Measurements from ENCODE around the gene CYB561. TPM values are rescaled to one million over a fixed set of nuclear protein-coding genes. Genes with fewer than 3 reads are reported as not detected.
"Not testable (repeated sequence)": the region's sequence is repeated elsewhere in the genome, so short reads cannot be mapped to it uniquely, and the experiment has no call there.

The CYB561 gene
- total and polyA plus RNA-seq, 4 donors, result 41.2 to 97.9 (median 45.8) TPM

DNA sequence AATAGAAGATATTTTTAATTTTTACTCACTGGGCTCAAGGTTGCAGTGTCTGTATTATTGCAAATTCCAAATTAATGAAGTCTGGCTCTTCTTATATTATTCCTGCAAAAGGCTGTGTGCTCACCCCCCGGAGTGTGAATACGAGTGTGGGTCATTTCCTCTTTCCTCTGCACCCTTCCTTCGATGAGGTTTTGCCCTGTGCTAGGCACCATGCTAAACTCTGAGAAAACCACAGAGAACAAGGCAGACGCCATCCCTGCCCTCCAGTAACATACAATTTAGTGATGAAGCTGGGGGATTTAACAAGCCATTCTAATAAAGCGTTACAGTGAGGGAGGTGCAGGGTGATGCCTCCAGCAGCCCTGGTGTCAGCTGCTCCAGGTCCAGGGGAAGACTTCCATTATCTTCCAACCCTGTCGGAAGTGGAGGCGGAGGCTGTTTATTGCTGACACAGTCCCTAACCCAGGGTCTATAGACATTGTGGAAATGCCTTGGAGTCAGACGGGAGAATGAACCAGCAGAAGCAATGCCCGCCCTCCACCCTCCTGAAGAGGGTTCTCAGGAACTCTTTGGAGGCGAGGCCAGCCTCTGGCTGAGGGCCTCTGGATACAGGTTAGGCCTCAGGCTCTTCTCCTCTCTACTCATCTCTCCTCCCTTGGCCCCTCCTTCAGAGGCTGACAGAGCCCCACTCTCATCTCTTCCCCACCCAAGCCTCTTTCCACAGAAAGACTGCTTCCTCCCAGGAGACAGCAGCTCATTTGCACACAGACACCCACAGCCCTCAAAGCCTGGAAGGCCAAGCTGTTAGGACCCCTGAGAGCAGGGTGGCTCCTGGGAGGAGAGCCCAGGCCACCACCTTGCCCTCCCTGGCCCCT is 28.7 kb upstream of the CYB561 start:
- Histone ChIP-seq H3K9ac (ENCODE audit: insufficient read depth in 1 of 2, low read length in 2 of 2) (no peak overlapping the region), H3K4me1 (ENCODE audit: control insufficient read depth in 5 of 5, insufficient read depth in 5 of 5, low read length in 5 of 5) (peaks cover 0 to 15% (median 5%) of the 10 kb centered on the region in 5 donors), H3K27me3 (ENCODE audit: control insufficient read depth in 3 of 3, insufficient read depth in 3 of 3, low read length in 2 of 3) (peaks cover 0 to 30% (median 29%) of the 10 kb centered on the region in 3 donors), H3K4me3 (no peak overlapping the region), H3K36me3 (ENCODE audit: control insufficient read depth in 4 of 4, insufficient read depth in 4 of 4, low read length in 4 of 4) (no peaks in the 10 kb centered on the region), H3K9me3 (ENCODE audit: control insufficient read depth in 4 of 4, insufficient read depth in 3 of 4, low read length in 3 of 4) (no peaks in the 10 kb centered on the region), H3K27ac (ENCODE audit: low read depth in 1 of 2, low read length in 1 of 2) (peak overlapping the region in 1 of 2 donors; percentile 34)
- TF ChIP-seq, protein P1, sequence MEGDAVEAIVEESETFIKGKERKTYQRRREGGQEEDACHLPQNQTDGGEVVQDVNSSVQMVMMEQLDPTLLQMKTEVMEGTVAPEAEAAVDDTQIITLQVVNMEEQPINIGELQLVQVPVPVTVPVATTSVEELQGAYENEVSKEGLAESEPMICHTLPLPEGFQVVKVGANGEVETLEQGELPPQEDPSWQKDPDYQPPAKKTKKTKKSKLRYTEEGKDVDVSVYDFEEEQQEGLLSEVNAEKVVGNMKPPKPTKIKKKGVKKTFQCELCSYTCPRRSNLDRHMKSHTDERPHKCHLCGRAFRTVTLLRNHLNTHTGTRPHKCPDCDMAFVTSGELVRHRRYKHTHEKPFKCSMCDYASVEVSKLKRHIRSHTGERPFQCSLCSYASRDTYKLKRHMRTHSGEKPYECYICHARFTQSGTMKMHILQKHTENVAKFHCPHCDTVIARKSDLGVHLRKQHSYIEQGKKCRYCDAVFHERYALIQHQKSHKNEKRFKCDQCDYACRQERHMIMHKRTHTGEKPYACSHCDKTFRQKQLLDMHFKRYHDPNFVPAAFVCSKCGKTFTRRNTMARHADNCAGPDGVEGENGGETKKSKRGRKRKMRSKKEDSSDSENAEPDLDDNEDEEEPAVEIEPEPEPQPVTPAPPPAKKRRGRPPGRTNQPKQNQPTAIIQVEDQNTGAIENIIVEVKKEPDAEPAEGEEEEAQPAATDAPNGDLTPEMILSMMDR (IDR thresholded peaks at IDR 0.05; ENCODE audit: control extremely low read depth, extremely low read depth), result no peak
- ATAC-seq (ENCODE audit: insufficient read depth, low FRiP score) (no peak), DNase-seq (peak in 1 of 3 donors; percentile 30)
- WGBS, 2 donors, result 57 to 58% methylated on average over 10 of the region's 10 CpGs

- Histone ChIP-seq H3K27me3 (ENCODE audit: control insufficient read depth in 3 of 3, insufficient read depth in 3 of 3, low read length in 2 of 3) (peaks cover 0 to 30% (median 29%) of the 10 kb centered on the region in 3 donors), H3K9me3 (ENCODE audit: control insufficient read depth in 4 of 4, insufficient read depth in 3 of 4, low read length in 3 of 4) (no peaks in the 10 kb centered on the region), H3K27ac (ENCODE audit: low read depth in 1 of 2, low read length in 1 of 2) (no peak overlapping the region), H3K4me1 (ENCODE audit: control insufficient read depth in 5 of 5, insufficient read depth in 5 of 5, low read length in 5 of 5) (peaks cover 0 to 10% (median 5%) of the 10 kb centered on the region in 5 donors), H3K9ac (ENCODE audit: insufficient read depth in 1 of 2, low read length in 2 of 2) (no peak overlapping the region), H3K36me3 (ENCODE audit: control insufficient read depth in 4 of 4, insufficient read depth in 4 of 4, low read length in 4 of 4) (no peaks in the 10 kb centered on the region), H3K4me3 (no peak overlapping the region)
- TF ChIP-seq, protein P1 (IDR thresholded peaks at IDR 0.05; ENCODE audit: control extremely low read depth, extremely low read depth), result no peak
- DNase-seq (peak in 1 of 3 donors; percentile 56), ATAC-seq (ENCODE audit: insufficient read depth, low FRiP score) (no peak)
- WGBS, 2 donors, result 30 to 61% methylated on average over 3 of the region's 3 CpGs
These were observed 28.1 kb upstream of the CYB561 start for GRCh38 chr17:63474174-63474573.

DNA sequence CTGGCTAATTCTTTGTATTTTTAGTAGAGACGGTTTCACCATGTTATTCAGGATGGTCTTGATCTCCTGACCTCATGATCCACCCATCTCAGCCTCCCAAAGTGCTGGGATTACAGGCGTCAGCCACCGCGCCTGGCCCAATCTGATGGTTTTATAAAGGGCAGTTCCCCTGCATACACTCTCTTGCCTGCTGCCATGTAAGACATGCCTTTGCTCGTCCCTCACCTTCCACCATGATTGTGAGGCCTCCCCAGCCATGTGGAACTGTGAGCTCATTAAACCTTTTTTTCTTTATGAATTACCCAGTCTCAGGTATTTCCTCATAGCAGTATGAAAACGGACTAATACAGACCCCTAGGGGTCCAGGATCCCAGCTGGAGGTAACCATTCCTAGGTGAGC is 22.0 kb upstream of the CYB561 start:
- H3K4me1 ChIP-seq (ENCODE audit: control insufficient read depth in 5 of 5, insufficient read depth in 5 of 5, low read length in 5 of 5); H3K27ac ChIP-seq (ENCODE audit: low read depth in 1 of 2, low read length in 1 of 2); DNase-seq; ATAC-seq (ENCODE audit: insufficient read depth, low FRiP score); H3K4me3 ChIP-seq; H3K9me3 ChIP-seq (ENCODE audit: control insufficient read depth in 4 of 4, insufficient read depth in 3 of 4, low read length in 3 of 4); H3K27me3 ChIP-seq (ENCODE audit: control insufficient read depth in 3 of 3, insufficient read depth in 3 of 3, low read length in 2 of 3); H3K36me3 ChIP-seq (ENCODE audit: control insufficient read depth in 4 of 4, insufficient read depth in 4 of 4, low read length in 4 of 4); H3K9ac ChIP-seq (ENCODE audit: insufficient read depth in 1 of 2, low read length in 2 of 2): not testable (repeated sequence)
- 94 to 96% methylated on average over 6 of the region's 6 CpGs for WGBS, 2 donors

DNA sequence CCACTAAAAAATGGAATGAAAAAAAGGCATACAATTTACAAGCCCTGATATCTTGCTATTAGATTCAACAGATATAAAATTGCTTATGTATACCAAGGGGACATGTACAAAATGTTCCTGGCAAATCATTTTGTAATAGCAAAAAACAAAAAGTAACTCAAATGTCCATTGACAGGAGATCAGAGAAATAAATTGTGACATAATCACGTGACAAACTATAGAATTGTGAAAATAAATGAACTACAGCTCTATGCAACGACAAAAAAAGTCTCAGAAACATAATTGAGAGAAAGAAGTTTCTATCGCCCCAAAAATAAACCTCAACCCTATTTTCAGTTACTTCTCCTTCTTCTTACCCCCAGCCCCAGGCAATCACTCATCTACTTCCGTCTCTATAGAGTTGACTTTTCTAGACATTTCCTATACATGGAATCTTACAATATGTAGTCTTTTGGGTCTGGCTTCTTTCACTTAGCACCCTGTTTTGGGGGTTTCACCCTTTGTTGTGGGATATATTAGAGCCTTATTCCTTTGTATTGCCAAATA is 18.7 kb upstream of the CYB561 start:
- no peak overlapping the region for H3K27ac ChIP-seq (ENCODE audit: low read depth in 1 of 2, low read length in 1 of 2)
- H3K27me3 ChIP-seq (ENCODE audit: control insufficient read depth in 3 of 3, insufficient read depth in 3 of 3, low read length in 2 of 3), result peaks cover 0 to 1% (median 0%) of the 10 kb centered on the region in 3 donors
- H3K9me3 ChIP-seq (ENCODE audit: control insufficient read depth in 4 of 4, insufficient read depth in 3 of 4, low read length in 3 of 4), result no peaks in the 10 kb centered on the region
- ATAC-seq (ENCODE audit: insufficient read depth, low FRiP score) (no peak), DNase-seq (no peak)
- peaks cover 0 to 3% (median 0%) of the 10 kb centered on the region in 5 donors for H3K4me1 ChIP-seq (ENCODE audit: control insufficient read depth in 5 of 5, insufficient read depth in 5 of 5, low read length in 5 of 5)
- H3K36me3 ChIP-seq (ENCODE audit: control insufficient read depth in 4 of 4, insufficient read depth in 4 of 4, low read length in 4 of 4), result no peaks in the 10 kb centered on the region
- WGBS, 2 donors, result 40 to 75% methylated on average over 4 of the region's 4 CpGs
- TF ChIP-seq, protein P1 (IDR thresholded peaks at IDR 0.05; ENCODE audit: control extremely low read depth, extremely low read depth), result no peak
- H3K4me3 ChIP-seq, result no peak overlapping the region
- H3K9ac ChIP-seq (ENCODE audit: insufficient read depth in 1 of 2, low read length in 2 of 2), result no peak overlapping the region

All from lung (tissue), 12 donors.